Measurements from ENCODE around the gene CADPS2. TPM values are rescaled to one million over a fixed set of nuclear protein-coding genes. Genes with fewer than 3 reads are reported as not detected.

Gene CADPS2
- total RNA-seq, 2 donors from 2014 or later = 4.3 to 11.7 TPM

- H3K4me1 ChIP-seq (ENCODE audit: control insufficient read depth, insufficient read depth, low read length) = peaks cover 5% of the 10 kb centered on the region
- peaks cover 68% of the 10 kb centered on the region for H3K4me1 Mint-ChIP-seq
- no peak overlapping the region for H3K27ac Mint-ChIP-seq
These were observed 138.1 kb downstream of the CADPS2 start for GRCh38 chr7:122748195-122748594.

GRCh38 chr7:122746948-122747347 lies 139.3 kb downstream of the CADPS2 start:
- no peak for DNase-seq
- 55% methylated on average over 2 of the region's 2 CpGs; no CpG with 5 or more reads in 1 of the 2 experiments for WGBS, 2 experiments (ENCODE audit: insufficient coverage in 1 of 2, insufficient read length in 1 of 2)
- Histone ChIP-seq H3K36me3 (ENCODE audit: control insufficient read depth, insufficient read depth, low read length) (no peaks in the 10 kb centered on the region), H3K9ac (ENCODE audit: extremely low read depth, low read length, poor library complexity, severe bottlenecking) (no peak overlapping the region), H3K27me3 (ENCODE audit: control insufficient read depth, insufficient read depth, low read length, poor library complexity, severe bottlenecking) (peaks cover 4% of the 10 kb centered on the region), H3K4me3 (ENCODE audit: low read length) (no peak overlapping the region), H3K4me1 (ENCODE audit: control insufficient read depth, insufficient read depth, low read length) (peaks cover 5% of the 10 kb centered on the region), H3K9me3 (ENCODE audit: control insufficient read depth, low read length) (no peaks in the 10 kb centered on the region), H3K27ac (ENCODE audit: low read depth, low read length) (no peak overlapping the region)
- Mint-ChIP-seq H3K4me1 (peaks cover 64% of the 10 kb centered on the region), H3K27me3 (ENCODE audit: insufficient read depth) (no peaks in the 10 kb centered on the region), H3K36me3 (ENCODE audit: low read depth) (no peaks in the 10 kb centered on the region), H3K27ac (peak overlapping the region; percentile 34), H3K9me3 (no peaks in the 10 kb centered on the region), H3K4me3 (no peak overlapping the region)
- TF ChIP-seq CTCF (conservative IDR thresholded peaks at IDR 0.05) = no peak

More at GRCh38 chr7:122748195-122748594, 138.1 kb downstream of the CADPS2 start:
- DNase-seq = no peak
- no peak overlapping the region for H3K27ac ChIP-seq (ENCODE audit: low read depth, low read length)
- H3K4me3 ChIP-seq (ENCODE audit: low read length) = no peak overlapping the region
- Mint-ChIP-seq H3K27me3 (ENCODE audit: insufficient read depth) (no peaks in the 10 kb centered on the region), H3K4me3 (no peak overlapping the region), H3K9me3 (no peaks in the 10 kb centered on the region), H3K36me3 (ENCODE audit: low read depth) (no peaks in the 10 kb centered on the region)
- TF ChIP-seq CTCF (conservative IDR thresholded peaks at IDR 0.05) = no peak
- no peaks in the 10 kb centered on the region for H3K36me3 ChIP-seq (ENCODE audit: control insufficient read depth, insufficient read depth, low read length)
- H3K9ac ChIP-seq (ENCODE audit: extremely low read depth, low read length, poor library complexity, severe bottlenecking) = no peak overlapping the region
- peaks cover 4% of the 10 kb centered on the region for H3K27me3 ChIP-seq (ENCODE audit: control insufficient read depth, insufficient read depth, low read length, poor library complexity, severe bottlenecking)
- H3K9me3 ChIP-seq (ENCODE audit: control insufficient read depth, low read length) = no peaks in the 10 kb centered on the region
- 94 to 100% methylated on average over 2 of the region's 2 CpGs for WGBS, 2 experiments (ENCODE audit: insufficient coverage in 1 of 2, insufficient read length in 1 of 2)

- H3K27ac ChIP-seq (ENCODE audit: low read depth, low read length) = no peak overlapping the region
- TF ChIP-seq CTCF (conservative IDR thresholded peaks at IDR 0.05) = no peak
- Mint-ChIP-seq H3K27ac (no peak overlapping the region), H3K36me3 (ENCODE audit: low read depth) (no peaks in the 10 kb centered on the region), H3K4me1 (peaks cover 51% of the 10 kb centered on the region), H3K4me3 (no peak overlapping the region), H3K27me3 (ENCODE audit: insufficient read depth) (no peaks in the 10 kb centered on the region), H3K9me3 (no peaks in the 10 kb centered on the region)
- no peak overlapping the region for H3K9ac ChIP-seq (ENCODE audit: extremely low read depth, low read length, poor library complexity, severe bottlenecking)
- H3K4me1 ChIP-seq (ENCODE audit: control insufficient read depth, insufficient read depth, low read length) = peaks cover 5% of the 10 kb centered on the region
- H3K27me3 ChIP-seq (ENCODE audit: control insufficient read depth, insufficient read depth, low read length, poor library complexity, severe bottlenecking) = peaks cover 4% of the 10 kb centered on the region
- H3K36me3 ChIP-seq (ENCODE audit: control insufficient read depth, insufficient read depth, low read length) = no peaks in the 10 kb centered on the region
- no peak for DNase-seq
- H3K4me3 ChIP-seq (ENCODE audit: low read length) = no peak overlapping the region
- no peaks in the 10 kb centered on the region for H3K9me3 ChIP-seq (ENCODE audit: control insufficient read depth, low read length)
These were observed 143.0 kb downstream of the CADPS2 start for GRCh38 chr7:122743211-122743610.
